ENCODE results near the gene RAB9A.
A peak's percentile ranks its signal among the peaks of the same experiment; 100 is the strongest.
"Not testable (repeated sequence)": the region's sequence is repeated elsewhere in the genome, so short reads cannot be mapped to it uniquely, and the experiment has no call there.

RAB9A gene

GRCh38 chrX:13702111-13702789, 13.3 kb downstream of the RAB9A start:
- H3K4me1 ChIP-seq (ENCODE audit: control insufficient read depth in 1 of 2, insufficient read depth in 2 of 2, low read length in 2 of 2) = peaks cover 9 to 33% of the 10 kb centered on the region in 2 donors
- H3K4me3 ChIP-seq (ENCODE audit: low read depth in 1 of 2, low read length in 2 of 2) = no peak overlapping the region
- H3K9me3 ChIP-seq (ENCODE audit: control insufficient read depth in 1 of 2, low read length in 2 of 2) = no peaks in the 10 kb centered on the region
- no peaks in the 10 kb centered on the region for H3K36me3 ChIP-seq (ENCODE audit: control insufficient read depth in 1 of 2, insufficient read depth in 2 of 2, low read length in 2 of 2)
- H3K27me3 ChIP-seq (ENCODE audit: low read depth, low read length) = no peaks in the 10 kb centered on the region
- no peak overlapping the region for H3K27ac ChIP-seq (ENCODE audit: low read length)

- no peak overlapping the region for H3K27ac ChIP-seq (ENCODE audit: low read length)
- H3K9me3 ChIP-seq (ENCODE audit: control insufficient read depth in 1 of 2, low read length in 2 of 2) = no peaks in the 10 kb centered on the region
- no peaks in the 10 kb centered on the region for H3K36me3 ChIP-seq (ENCODE audit: control insufficient read depth in 1 of 2, insufficient read depth in 2 of 2, low read length in 2 of 2)
- no peak overlapping the region for H3K4me3 ChIP-seq (ENCODE audit: low read depth in 1 of 2, low read length in 2 of 2)
- peaks cover 9 to 24% of the 10 kb centered on the region in 2 donors for H3K4me1 ChIP-seq (ENCODE audit: control insufficient read depth in 1 of 2, insufficient read depth in 2 of 2, low read length in 2 of 2)
- H3K27me3 ChIP-seq (ENCODE audit: low read depth, low read length) = no peaks in the 10 kb centered on the region
These were observed 14.2 kb downstream of the RAB9A start for GRCh38 chrX:13703135-13703534.

- Histone ChIP-seq H3K27ac (ENCODE audit: low read length) (no peak overlapping the region), H3K4me3 (ENCODE audit: low read depth in 1 of 2, low read length in 2 of 2) (no peak overlapping the region), H3K27me3 (ENCODE audit: low read depth, low read length) (no peaks in the 10 kb centered on the region), H3K36me3 (ENCODE audit: control insufficient read depth in 1 of 2, insufficient read depth in 2 of 2, low read length in 2 of 2) (no peaks in the 10 kb centered on the region), H3K9me3 (ENCODE audit: control insufficient read depth in 1 of 2, low read length in 2 of 2) (no peaks in the 10 kb centered on the region), H3K4me1 (ENCODE audit: control insufficient read depth in 1 of 2, insufficient read depth in 2 of 2, low read length in 2 of 2) (peaks cover 9 to 20% of the 10 kb centered on the region in 2 donors)
These were observed 14.7 kb downstream of the RAB9A start for GRCh38 chrX:13703589-13703988.

- H3K4me1 ChIP-seq (ENCODE audit: control insufficient read depth in 1 of 2, insufficient read depth in 2 of 2, low read length in 2 of 2) = peaks cover 0 to 5% of the 10 kb centered on the region in 2 donors
- no peaks in the 10 kb centered on the region for H3K27me3 ChIP-seq (ENCODE audit: low read depth, low read length)
- peaks cover 4 to 7% of the 10 kb centered on the region in 2 donors for H3K36me3 ChIP-seq (ENCODE audit: control insufficient read depth in 1 of 2, insufficient read depth in 2 of 2, low read length in 2 of 2)
- H3K27ac ChIP-seq (ENCODE audit: low read length) = no peak overlapping the region
- H3K9me3 ChIP-seq (ENCODE audit: control insufficient read depth in 1 of 2, low read length in 2 of 2) = no peaks in the 10 kb centered on the region
- no peak overlapping the region for H3K4me3 ChIP-seq (ENCODE audit: low read depth in 1 of 2, low read length in 2 of 2)
These were observed 22.2 kb downstream of the RAB9A start for GRCh38 chrX:13711141-13711540.

DNA sequence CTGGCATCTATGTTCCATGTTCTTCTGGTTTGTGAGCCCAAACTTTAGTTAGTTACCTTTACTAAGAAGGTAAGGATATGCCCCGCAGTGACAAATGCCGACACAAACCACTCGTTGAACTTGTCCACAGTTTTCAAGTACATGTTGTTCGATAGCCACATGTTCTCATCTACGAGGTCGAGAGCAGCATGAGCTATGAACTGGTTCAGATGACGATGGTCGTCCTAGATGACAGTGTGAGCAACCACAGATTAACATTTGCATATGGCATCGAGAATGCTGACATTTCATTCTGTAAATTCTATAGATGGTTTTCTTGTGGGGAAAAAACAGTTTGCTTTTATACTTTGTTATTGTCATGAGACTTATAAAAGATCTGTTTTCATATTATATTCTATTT, 27.5 kb downstream of the RAB9A start:
- Histone ChIP-seq H3K9me3 (ENCODE audit: control insufficient read depth in 1 of 2, low read length in 2 of 2) (no peaks in the 10 kb centered on the region), H3K4me3 (ENCODE audit: low read depth in 1 of 2, low read length in 2 of 2) (no peak overlapping the region), H3K27me3 (ENCODE audit: low read depth, low read length) (no peaks in the 10 kb centered on the region), H3K4me1 (ENCODE audit: control insufficient read depth in 1 of 2, insufficient read depth in 2 of 2, low read length in 2 of 2) (peaks cover 0 to 16% of the 10 kb centered on the region in 2 donors), H3K36me3 (ENCODE audit: control insufficient read depth in 1 of 2, insufficient read depth in 2 of 2, low read length in 2 of 2) (peaks cover 0 to 6% of the 10 kb centered on the region in 2 donors), H3K27ac (ENCODE audit: low read length) (no peak overlapping the region)

- H3K36me3 ChIP-seq (ENCODE audit: control insufficient read depth in 1 of 2, insufficient read depth in 2 of 2, low read length in 2 of 2) = peaks cover 0 to 1% of the 10 kb centered on the region in 2 donors
- no peak overlapping the region for H3K27ac ChIP-seq (ENCODE audit: low read length)
- no peak overlapping the region for H3K4me3 ChIP-seq (ENCODE audit: low read depth in 1 of 2, low read length in 2 of 2)
- H3K4me1 ChIP-seq (ENCODE audit: control insufficient read depth in 1 of 2, insufficient read depth in 2 of 2, low read length in 2 of 2) = peaks cover 0 to 13% of the 10 kb centered on the region in 2 donors
- no peaks in the 10 kb centered on the region for H3K9me3 ChIP-seq (ENCODE audit: control insufficient read depth in 1 of 2, low read length in 2 of 2)
- no peaks in the 10 kb centered on the region for H3K27me3 ChIP-seq (ENCODE audit: low read depth, low read length)
These were observed 28.0 kb downstream of the RAB9A start for GRCh38 chrX:13716905-13717304.

GRCh38 chrX:13717700-13718472, 29.0 kb downstream of the RAB9A start:
- no peaks in the 10 kb centered on the region for H3K36me3 ChIP-seq (ENCODE audit: control insufficient read depth in 1 of 2, insufficient read depth in 2 of 2, low read length in 2 of 2)
- peaks cover 0 to 11% of the 10 kb centered on the region in 2 donors for H3K4me1 ChIP-seq (ENCODE audit: control insufficient read depth in 1 of 2, insufficient read depth in 2 of 2, low read length in 2 of 2)
- no peak overlapping the region for H3K4me3 ChIP-seq (ENCODE audit: low read depth in 1 of 2, low read length in 2 of 2)
- H3K27me3 ChIP-seq (ENCODE audit: low read depth, low read length) = no peaks in the 10 kb centered on the region
- H3K27ac ChIP-seq (ENCODE audit: low read length) = peak overlapping the region; percentile 25
- no peaks in the 10 kb centered on the region for H3K9me3 ChIP-seq (ENCODE audit: control insufficient read depth in 1 of 2, low read length in 2 of 2)

DNA sequence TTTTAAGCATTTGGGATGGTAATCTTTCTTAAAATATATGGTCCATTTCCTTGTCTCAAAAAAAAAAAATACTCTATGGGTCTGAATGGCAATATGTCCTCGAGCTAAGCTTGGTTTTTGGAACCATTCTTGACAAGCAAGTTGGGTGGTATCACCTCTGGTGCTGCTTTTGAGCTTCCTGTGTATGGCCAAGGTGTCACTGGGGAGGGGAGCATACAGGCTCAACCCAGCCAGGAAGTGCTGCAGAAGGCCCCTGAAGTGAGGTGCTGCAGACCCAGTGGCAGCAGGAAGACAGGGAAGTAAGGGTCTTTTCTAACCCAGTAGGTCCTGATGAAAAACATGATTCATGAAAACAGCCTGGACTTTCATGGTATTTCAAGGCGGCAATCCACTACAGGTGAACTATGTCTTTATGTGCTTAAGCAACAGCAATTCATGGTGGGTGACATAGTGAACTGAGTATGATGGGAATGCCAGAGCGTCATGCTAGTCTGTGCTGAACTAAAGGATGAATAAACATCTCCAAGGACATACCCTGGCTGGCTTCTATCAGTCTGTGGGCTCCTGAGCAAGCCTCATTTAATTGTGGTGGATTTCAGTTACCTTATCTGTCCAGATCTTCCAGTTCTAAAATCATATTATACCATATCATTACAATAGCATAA, 30.4 kb downstream of the RAB9A start:
- H3K27me3 ChIP-seq (ENCODE audit: low read depth, low read length) = no peaks in the 10 kb centered on the region
- no peaks in the 10 kb centered on the region for H3K9me3 ChIP-seq (ENCODE audit: control insufficient read depth in 1 of 2, low read length in 2 of 2)
- H3K27ac ChIP-seq (ENCODE audit: low read length) = no peak overlapping the region
- H3K4me3 ChIP-seq (ENCODE audit: low read depth in 1 of 2, low read length in 2 of 2) = no peak overlapping the region
- peaks cover 0 to 11% of the 10 kb centered on the region in 2 donors for H3K4me1 ChIP-seq (ENCODE audit: control insufficient read depth in 1 of 2, insufficient read depth in 2 of 2, low read length in 2 of 2)
- H3K36me3 ChIP-seq (ENCODE audit: control insufficient read depth in 1 of 2, insufficient read depth in 2 of 2, low read length in 2 of 2) = no peaks in the 10 kb centered on the region

GRCh38 chrX:13721371-13721770, 32.4 kb downstream of the RAB9A start:
- H3K36me3 ChIP-seq (ENCODE audit: control insufficient read depth in 1 of 2, insufficient read depth in 2 of 2, low read length in 2 of 2) = no peaks in the 10 kb centered on the region
- peaks cover 0 to 11% of the 10 kb centered on the region in 2 donors for H3K4me1 ChIP-seq (ENCODE audit: control insufficient read depth in 1 of 2, insufficient read depth in 2 of 2, low read length in 2 of 2)
- no peaks in the 10 kb centered on the region for H3K27me3 ChIP-seq (ENCODE audit: low read depth, low read length)
- H3K27ac ChIP-seq (ENCODE audit: low read length) = peak overlapping the region; percentile 45
- no peak overlapping the region for H3K4me3 ChIP-seq (ENCODE audit: low read depth in 1 of 2, low read length in 2 of 2)
- no peaks in the 10 kb centered on the region for H3K9me3 ChIP-seq (ENCODE audit: control insufficient read depth in 1 of 2, low read length in 2 of 2)

- peak overlapping the region; percentile 45 for H3K27ac ChIP-seq (ENCODE audit: low read length)
- no peak overlapping the region for H3K4me3 ChIP-seq (ENCODE audit: low read depth in 1 of 2, low read length in 2 of 2)
- H3K9me3 ChIP-seq (ENCODE audit: control insufficient read depth in 1 of 2, low read length in 2 of 2) = no peaks in the 10 kb centered on the region
- no peaks in the 10 kb centered on the region for H3K36me3 ChIP-seq (ENCODE audit: control insufficient read depth in 1 of 2, insufficient read depth in 2 of 2, low read length in 2 of 2)
- H3K27me3 ChIP-seq (ENCODE audit: low read depth, low read length) = no peaks in the 10 kb centered on the region
- H3K4me1 ChIP-seq (ENCODE audit: control insufficient read depth in 1 of 2, insufficient read depth in 2 of 2, low read length in 2 of 2) = peaks cover 0 to 11% of the 10 kb centered on the region in 2 donors
These were observed 33.0 kb downstream of the RAB9A start for GRCh38 chrX:13721819-13722519.

DNA sequence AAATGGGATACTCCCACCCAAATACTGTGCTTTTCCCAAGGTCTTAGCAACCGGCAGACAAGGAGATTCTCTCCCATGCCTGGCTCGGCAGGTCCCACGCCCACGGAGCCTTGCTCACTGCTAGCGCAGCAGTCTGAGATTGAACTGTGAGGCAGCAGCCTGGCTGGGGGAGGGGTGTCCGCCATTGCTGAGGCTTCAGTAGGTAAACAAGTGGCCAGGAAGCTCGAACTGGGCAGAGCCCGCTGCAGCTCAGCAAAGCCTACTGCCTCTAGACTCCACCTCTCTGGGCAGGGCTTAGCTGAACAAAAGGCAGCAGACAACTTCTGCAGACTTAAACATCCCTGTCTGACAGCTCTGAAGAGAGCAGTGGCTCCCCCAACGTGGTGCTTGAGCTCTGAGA, 36.0 kb downstream of the RAB9A start:
- H3K36me3 ChIP-seq (ENCODE audit: control insufficient read depth in 1 of 2, insufficient read depth in 2 of 2, low read length in 2 of 2) = not testable (repeated sequence)

More for the DNA sequence above, 36.0 kb downstream of the RAB9A start:
- not testable (repeated sequence) for H3K27me3 ChIP-seq (ENCODE audit: low read depth, low read length); H3K9me3 ChIP-seq (ENCODE audit: control insufficient read depth in 1 of 2, low read length in 2 of 2); H3K27ac ChIP-seq (ENCODE audit: low read length); H3K4me3 ChIP-seq (ENCODE audit: low read depth in 1 of 2, low read length in 2 of 2)
- peaks cover 0 to 11% of the 10 kb centered on the region in 2 donors for H3K4me1 ChIP-seq (ENCODE audit: control insufficient read depth in 1 of 2, insufficient read depth in 2 of 2, low read length in 2 of 2)

Measured in muscle layer of duodenum (tissue), 2 donors.